Measurements from ENCODE around the gene ERMAP.
"Not testable (repeated sequence)": the region's sequence is repeated elsewhere in the genome, so short reads cannot be mapped to it uniquely, and the experiment has no call there.

GRCh38 chr1:42856554-42856953, 39.6 kb downstream of the ERMAP start:
- TF ChIP-seq, protein P1, sequence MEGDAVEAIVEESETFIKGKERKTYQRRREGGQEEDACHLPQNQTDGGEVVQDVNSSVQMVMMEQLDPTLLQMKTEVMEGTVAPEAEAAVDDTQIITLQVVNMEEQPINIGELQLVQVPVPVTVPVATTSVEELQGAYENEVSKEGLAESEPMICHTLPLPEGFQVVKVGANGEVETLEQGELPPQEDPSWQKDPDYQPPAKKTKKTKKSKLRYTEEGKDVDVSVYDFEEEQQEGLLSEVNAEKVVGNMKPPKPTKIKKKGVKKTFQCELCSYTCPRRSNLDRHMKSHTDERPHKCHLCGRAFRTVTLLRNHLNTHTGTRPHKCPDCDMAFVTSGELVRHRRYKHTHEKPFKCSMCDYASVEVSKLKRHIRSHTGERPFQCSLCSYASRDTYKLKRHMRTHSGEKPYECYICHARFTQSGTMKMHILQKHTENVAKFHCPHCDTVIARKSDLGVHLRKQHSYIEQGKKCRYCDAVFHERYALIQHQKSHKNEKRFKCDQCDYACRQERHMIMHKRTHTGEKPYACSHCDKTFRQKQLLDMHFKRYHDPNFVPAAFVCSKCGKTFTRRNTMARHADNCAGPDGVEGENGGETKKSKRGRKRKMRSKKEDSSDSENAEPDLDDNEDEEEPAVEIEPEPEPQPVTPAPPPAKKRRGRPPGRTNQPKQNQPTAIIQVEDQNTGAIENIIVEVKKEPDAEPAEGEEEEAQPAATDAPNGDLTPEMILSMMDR (IDR thresholded peaks at IDR 0.05): not testable (repeated sequence)
- TF ChIP-seq POLR2A, EP300 (IDR thresholded peaks at IDR 0.05): not testable (repeated sequence)

Measured in tibial nerve (tissue), 4 donors.